ENCODE measurements around the gene LRP4.
A peak's percentile ranks its signal among the peaks of the same experiment; 100 is the strongest.

The LRP4 gene

DNA sequence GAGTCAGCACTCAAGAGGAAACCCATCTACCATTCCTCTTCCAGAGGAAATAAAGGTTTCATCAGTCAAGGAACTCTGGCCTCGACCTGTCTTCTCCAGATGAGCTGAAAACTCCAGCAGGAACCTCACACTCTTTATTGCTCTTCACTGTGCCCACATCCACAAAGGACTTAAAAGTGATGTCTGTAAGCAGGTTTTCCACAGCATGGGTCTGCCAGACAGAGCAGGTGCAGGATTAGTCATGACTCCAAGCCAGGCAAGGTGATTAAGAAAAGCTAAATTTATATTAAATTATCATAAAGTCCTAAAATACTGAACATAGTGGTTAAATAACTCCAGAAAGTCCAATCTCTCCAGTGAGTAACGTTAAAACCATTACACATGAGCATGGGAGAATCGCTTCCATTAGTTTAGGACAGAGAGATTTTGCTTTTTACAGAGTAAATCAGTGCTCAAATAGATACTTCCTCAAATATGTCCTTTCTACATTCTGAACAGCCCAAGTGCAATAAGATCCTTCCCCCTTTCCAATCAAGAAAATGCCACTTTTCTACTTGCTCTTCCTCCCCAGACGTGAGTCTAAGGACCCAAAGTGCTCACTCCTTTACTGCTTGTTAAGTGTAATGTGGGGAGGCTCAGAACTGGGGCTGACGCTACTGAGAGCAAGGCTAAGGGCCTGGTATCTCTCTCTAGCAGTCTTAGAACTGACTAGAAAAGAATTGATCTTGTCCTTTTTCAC, 61.6 kb downstream of the LRP4 start:
- no peak overlapping the region for H3K4me3 ChIP-seq
- peak overlapping the region in 3 of 21 experiments; percentile 22 to 70 (median 55) for H3K27ac ChIP-seq

DNA sequence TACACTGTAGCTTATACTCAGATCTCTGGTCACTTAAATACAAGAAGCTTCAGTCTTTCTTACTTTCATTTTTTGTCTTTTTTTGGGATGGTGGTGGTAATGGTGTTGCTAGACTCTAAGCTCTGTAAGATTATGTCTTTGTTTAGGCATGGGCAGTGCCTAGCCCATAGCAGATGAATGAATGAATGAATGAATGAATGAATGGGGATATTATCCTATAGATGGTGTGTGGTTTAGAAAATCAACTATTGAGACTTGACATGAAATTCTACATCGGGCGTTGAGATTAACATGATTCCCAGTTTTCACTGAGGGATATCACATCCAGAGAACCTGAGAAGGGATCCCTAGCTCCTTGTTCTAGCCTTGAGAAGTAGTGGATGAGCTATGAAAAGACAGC, 62.5 kb downstream of the LRP4 start:
- Histone ChIP-seq H3K4me3 (no peak overlapping the region), H3K27ac (no peak overlapping the region)

DNA sequence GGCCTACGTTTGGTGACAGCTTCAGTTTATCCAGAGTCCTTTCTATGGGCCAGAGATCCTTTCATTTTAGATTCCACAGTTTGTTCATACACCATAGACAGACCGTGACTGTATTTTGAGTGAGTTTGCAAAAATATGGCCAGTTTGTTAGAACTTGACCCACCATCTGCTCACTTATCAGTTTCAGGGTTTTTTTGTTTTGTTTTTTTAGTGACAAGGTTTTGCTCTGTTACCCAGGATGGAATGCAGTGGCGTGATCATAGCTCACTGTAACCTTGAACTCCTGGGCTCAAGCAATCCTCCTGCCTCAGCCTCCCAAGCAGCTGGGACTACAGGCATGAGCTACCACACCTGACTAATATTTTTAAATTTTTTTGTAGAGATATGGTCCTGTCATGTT, 63.2 kb downstream of the LRP4 start:
- Histone ChIP-seq H3K4me3 (no peak overlapping the region), H3K27ac (no peak overlapping the region)

DNA sequence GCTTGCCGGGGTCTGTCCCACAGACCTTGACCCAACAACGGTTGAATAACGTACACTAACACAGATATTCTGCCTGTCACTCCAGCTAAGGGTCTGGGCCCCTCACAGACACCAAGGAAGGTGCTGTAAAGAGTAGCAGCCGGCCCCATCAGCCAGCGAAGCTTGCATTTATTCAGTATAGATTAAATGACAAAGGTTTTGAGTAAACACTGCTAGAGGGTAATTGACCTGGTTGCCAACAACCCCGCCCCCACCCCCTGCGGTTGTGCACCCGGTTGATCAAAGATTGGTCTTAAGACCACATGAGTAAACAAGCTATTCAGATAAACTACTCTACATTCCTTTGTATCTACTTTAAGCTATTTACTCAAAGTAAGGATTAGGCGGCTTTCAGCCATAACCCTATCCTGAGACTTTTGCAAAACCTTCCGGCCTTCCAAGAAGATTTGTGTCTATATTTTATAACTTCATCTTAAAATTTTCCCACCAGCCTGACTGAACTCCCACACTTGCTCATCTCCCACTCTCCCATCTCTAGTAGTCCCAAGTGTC, 67.4 kb downstream of the LRP4 start:
- H3K4me3 ChIP-seq = no peak overlapping the region
- H3K27ac ChIP-seq = no peak overlapping the region

DNA sequence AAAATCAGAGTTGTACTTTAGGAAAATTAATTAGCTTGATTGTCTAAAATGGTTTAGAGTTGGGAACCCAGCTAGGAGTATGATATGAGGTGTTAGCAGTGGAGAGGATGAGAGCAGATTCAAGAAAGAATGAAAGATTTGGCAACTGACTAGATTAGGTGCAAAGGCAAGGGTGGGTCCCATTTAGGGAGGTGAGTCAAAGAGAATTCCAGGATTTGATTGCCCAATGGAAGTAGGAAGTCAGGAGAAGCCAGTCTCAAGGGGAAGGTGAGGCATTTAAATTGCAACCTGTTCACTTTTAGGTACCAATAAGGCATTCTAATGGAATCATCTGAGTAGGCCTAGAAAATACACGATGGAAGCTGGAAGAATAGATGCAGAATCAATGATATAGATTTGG, 68.7 kb downstream of the LRP4 start:
- Histone ChIP-seq H3K27ac (no peak overlapping the region), H3K4me3 (no peak overlapping the region)

DNA sequence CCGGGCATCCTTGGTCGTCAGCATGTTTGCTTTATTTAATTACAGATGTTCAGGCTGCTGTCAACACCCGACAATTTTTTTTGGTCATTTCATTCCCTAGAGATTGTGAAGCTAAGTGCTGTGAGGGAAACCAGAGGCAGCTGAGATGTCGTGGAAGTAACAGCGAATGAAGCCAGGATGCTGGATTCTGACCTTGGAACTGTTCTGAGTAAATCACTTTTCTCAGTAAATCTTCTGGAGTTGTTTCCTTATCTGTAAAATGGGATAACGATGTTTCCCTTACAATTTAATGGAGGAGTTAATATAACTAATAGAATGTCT, 71.9 kb downstream of the LRP4 start:
- Histone ChIP-seq H3K4me3 (peak overlapping the region; percentile 57 to 100 (median 82)), H3K27ac (peak overlapping the region in 5 of 21 experiments; percentile 80 to 90 (median 84))

DNA sequence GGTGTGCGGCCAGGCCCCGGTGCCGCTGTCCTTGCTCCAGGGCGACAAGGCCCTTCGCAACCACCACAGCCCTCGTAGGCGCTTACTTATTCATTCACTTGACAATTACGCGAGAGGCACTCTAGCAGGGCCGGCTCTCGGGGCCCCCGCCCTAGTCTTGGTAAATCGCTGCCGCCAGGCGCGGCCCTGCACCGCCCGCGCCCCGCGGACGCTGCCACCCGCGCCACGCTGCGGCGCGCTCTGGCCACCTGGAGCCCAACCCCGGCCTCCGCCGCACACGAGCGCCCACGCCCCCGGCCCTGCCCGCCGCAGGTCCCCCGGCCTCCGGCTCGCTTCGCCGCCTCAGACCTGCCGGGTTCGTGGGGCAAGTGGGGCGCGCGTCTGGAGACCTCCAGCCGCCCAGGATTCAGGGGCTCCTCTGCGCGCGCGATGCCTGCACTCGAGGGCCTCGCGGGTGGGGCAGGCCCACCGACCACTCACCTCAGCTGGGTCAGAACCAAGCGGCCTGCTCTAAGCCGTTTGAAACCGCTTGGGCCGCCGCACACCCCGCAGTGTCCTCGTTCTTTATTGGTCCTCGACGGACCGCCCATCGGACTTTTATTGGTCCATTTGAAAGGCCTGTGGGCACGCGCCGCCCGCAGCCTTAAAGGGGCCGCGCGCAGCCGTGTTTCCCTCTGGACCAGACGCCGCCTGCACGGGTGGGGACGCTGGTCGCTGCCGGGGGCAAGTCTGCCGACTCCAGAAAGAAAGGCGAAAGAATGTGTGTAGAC, 72.4 kb downstream of the LRP4 start, which contains the start of gene CKAP5:
Gene CKAP5 (minus strand): TSS at position 541 of the 770 bp plus-strand sequence. CDS start 25,049 bp downstream, outside the sequence.
- Histone ChIP-seq H3K27ac (peak within 1 kb of the TSS; percentile 73 to 93 (median 85)), H3K4me3 (peak within 1 kb of the TSS; percentile 57 to 100 (median 82))

DNA sequence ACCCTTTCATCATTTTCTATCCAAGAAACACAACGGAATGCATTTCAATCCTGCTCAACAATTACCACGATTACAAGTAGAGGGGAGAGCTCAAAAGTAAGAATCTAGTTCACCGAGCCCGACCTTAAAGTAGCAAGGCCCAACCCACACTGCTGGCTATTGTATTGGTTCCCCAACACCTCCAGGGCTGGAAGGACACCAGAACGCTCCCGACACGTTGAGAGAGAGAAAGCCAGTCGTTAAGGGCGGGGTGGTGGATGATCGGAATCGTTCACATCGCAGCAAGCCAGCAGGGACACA, 73.0 kb downstream of the LRP4 start:
- peak overlapping the region in 20 of 21 experiments; percentile 74 to 93 (median 85) for H3K27ac ChIP-seq
- H3K4me3 ChIP-seq = peak overlapping the region; percentile 57 to 100 (median 82)

DNA sequence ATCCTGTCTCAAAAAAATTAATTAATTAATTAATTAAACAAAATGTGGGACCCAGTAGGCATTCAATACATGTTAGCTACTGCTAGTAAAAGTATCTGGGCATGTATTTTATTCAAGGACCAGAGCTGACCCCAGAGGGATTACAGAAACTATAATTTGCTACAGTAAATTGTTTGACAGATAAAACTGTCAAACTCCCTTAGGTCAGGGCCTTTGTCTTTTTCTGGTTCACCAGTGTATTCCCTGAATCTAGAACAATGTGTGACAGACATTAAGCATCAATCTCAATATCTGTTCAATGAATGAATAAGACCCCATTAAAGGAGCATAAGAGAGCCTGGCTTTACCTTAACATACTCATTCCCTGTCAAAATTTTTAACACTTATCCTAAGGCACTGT, 78.2 kb downstream of the LRP4 start:
- Histone ChIP-seq H3K27ac (no peak overlapping the region), H3K4me3 (no peak overlapping the region)

DNA sequence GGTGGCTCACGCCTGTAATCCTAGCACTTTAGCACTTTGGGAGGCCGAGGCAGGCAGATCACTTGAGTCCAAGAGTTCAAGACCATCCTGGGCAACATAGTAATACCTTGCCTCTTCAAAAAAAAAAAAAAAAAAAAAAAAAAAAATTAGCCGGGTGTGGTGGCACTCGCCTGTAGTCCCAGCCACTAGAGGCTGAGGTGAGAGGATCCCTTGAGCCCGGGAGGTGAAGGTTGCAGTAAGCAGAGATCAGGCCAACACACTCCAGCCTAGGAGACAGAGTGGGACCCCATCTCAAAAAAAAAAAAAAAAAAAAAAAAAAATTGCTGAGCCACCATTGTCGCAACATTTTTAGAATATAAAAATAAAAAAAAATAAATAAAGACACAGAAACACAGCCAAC, 79.8 kb downstream of the LRP4 start:
- Histone ChIP-seq H3K27ac (no peak overlapping the region), H3K4me3 (no peak overlapping the region)

DNA sequence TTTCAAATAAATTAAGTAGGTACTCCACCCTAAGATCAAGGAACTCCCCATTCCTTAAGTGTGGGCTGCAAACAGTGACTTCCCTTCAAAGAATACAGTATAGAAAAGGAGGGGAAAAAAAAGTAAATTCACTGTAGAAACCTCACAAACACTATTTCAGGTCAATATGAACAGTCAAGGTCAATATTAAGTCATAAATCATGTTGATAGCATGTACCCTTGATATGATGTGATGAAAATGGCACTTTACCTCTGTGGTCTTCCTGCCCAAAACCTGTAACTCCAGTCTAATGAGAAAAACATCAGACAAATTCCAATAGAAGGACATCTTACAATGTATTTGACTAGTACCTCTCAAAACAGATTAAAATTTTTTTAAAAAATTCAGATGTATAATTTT, 80.5 kb downstream of the LRP4 start:
- Histone ChIP-seq H3K4me3 (no peak overlapping the region), H3K27ac (no peak overlapping the region)

DNA sequence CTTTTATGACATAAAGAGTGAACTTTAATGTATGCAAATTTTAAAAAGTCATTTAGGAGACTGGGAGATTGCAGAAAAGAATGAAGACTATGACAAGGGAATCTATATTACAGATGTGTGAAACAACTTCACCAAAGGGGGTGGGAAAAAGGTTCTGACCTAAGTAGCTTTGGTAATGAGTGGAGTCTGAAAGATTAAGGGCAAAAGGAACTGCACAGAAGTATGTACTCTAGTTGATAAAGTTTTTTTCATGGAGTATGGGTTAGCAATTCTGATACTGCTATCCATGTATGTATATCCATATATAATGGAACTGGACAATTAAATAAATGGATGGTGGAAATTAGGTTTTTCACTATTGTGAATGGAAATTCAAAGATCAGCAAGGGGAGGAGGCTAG, 81.5 kb downstream of the LRP4 start:
- H3K4me3 ChIP-seq = no peak overlapping the region
- no peak overlapping the region for H3K27ac ChIP-seq

DNA sequence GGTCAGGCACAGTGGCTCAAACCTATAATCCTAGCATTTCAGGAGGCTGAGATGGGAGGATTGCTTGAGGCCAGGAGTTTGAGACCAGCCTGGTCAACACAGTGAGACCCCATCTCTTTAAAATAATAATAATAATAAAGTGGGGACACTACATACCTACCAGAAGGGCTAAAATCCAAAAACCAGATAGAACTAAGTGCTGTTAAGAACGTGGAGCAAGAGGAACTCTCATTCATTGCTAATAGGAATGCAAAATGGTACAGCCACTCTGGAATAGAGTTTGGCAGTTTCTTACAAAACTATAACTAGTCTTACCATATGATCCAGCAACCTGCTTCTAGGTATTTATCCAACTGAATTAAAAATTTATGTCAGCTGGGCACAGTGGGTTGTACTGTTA, 81.9 kb downstream of the LRP4 start:
- H3K27ac ChIP-seq = no peak overlapping the region
- H3K4me3 ChIP-seq = no peak overlapping the region

DNA sequence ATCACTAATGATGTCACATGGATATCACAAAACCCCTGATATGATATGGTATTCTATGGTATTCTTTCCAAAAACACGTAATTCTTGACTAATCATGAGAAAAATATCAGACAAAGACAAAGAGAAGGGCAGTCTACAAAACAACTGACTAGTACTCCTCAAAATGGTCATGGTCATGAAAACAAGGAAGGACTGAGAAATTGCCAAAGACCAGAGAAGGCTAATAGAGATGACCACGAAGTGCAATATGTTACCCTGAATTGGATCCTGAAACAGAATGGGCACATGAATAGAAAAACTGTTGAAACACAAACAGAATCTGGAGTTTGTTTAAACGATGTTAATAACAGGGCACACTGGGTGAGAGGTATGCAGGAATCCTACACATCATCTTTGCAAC, 82.5 kb downstream of the LRP4 start:
- H3K4me3 ChIP-seq = no peak overlapping the region
- no peak overlapping the region for H3K27ac ChIP-seq

DNA sequence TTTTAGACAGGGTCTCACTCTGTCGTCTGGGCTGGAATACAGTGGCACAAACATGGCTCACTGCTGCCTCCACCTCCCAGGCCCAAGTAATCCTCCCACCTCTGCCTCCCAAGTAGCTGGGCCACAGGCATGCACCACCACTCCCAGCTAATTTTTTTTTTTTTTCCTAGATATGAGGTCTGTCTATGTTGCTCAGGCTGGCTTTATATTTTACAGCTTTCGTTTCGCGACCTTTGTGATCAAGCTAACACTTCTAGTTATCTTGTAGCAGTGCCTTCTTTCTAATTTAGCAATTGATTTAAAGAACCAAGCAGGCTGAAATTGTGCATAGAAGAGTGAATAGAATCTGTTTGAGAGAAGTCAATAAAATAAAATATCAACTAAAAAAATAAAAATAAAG, 83.5 kb downstream of the LRP4 start:
- no peak overlapping the region for H3K27ac ChIP-seq

DNA sequence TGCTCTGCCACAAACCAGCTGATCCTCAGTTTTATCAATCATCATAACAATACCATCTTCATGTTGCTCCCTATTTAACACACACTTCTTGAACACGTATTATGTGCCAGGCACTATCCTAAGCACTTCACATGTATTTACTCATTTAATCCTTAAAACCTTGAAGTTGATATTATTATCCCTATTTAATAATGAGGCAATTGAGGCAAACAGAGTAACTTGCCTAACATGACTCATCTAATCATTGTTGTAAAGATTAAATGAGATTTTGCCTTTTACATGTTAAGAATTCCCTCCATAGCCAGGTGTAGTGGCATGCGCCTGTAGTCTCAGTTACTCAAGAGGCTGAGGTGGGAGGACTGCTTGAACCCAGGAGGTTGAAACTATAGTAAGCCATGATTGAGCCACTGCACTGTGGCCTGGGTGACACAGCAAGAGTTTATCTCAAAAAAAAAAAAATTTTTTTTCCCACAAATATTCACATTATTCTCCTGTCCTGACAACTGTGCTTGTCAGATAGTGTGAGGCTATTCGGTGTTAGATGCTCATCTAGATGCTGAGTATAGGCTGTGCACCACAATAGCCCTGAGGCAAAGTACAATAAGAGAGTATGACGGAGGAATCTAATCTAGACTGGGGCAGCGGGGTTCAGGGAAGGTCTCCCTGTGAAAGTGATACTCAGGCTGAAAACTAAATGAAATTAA, 85.7 kb downstream of the LRP4 start:
- no peak overlapping the region for H3K27ac ChIP-seq
- no peak overlapping the region for H3K4me3 ChIP-seq

More for the DNA sequence above, 83.5 kb downstream of the LRP4 start:
- no peak overlapping the region for H3K4me3 ChIP-seq

DNA sequence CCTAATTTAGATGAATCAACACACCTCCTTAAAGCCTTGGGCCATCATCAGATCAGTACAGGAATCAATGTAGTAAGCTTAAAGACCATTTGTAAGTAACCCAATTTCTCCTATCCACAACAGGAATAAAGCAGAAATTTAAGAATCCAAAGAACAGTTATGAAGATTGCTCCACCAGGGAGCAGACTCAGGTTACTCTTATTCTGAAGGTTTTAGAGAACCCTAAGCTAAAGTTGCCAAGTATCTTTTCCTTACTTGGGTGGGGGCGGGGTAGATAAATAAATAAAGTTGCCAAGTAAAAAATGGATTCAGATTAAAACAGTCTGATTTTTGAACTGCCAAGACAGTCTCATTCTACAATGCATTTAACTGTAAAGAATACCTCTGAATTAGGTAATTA, 90.4 kb downstream of the LRP4 start:
- H3K27ac ChIP-seq = peak overlapping the region in 1 of 21 experiments; percentile 36
- H3K4me3 ChIP-seq = no peak overlapping the region

DNA sequence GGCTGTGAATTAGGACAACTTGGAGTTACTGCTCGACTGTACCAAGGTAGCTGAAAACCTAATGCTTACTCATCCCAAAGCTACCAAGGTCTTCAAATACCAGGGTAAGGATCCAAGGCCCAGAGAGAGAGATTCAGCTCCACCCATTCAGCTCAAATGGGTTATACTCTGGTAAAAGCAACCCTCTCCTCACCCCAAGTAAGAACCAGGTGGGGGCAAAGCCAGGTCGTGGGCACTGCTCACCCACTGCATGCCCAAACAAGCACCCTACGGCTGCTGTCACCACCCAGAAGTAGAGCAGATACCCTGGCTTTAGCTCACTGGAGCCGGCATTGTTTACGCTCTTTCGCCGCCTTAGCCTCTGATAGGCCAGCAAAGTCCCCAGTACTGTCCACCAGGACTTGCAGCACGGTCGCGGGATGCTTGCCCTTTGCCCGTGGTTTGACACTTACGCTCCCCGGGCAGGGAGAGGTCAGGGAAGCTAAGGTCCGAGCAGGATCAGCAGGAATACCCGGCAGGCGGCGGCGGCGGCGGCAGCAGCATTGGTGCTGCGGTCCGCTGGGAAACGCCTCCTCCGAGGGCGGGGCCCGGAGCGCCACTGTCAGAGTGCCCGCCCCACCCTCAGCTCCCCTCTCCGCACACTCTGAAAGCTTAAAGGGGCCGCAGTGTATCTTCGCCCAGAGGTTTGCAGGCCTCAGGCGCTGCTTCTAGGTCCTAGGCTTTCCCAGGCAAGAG, 91.9 kb downstream of the LRP4 start:
- peak overlapping the region; percentile 39 to 71 (median 47) for H3K4me3 ChIP-seq
- H3K27ac ChIP-seq = peak overlapping the region in 19 of 21 experiments; percentile 18 to 82 (median 64)

DNA sequence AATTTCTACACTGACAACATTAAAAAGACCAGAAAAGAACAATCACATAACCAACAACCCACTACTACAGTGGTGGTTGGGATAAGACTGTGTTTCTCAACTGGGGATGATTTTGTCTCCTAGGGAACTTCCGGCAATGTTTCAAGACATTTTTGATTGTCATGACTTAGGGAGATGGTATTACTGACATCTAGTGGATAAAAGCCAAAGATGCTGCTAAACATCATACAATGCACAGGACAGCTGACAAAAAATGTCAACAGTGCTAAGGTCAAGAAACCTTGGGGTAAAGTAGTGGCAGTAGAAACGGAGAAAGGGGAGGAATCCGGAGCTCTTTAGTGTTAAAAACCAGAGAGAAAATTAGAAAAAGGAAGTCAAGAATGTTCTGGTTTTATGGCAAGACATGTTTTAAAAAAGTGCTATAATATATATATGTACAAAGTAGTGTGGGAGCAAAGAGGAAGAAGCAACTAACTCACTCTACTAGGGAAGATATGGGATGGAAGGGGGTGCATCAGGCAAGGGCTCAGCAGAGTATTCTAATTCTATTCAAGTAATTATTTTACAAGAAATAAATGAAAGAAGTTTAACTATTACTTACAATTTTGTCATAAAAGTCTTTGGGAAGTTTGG, 109.4 kb downstream of the LRP4 start:
- H3K27ac ChIP-seq = no peak overlapping the region
- no peak overlapping the region for H3K4me3 ChIP-seq

Measured in skin epidermis (tissue), 12 donors.